ENCODE results near the gene BTG3. TPM values are rescaled to one million over a fixed set of nuclear protein-coding genes. Genes with fewer than 3 reads are reported as not detected.

BTG3 gene
- total RNA-seq, 5 donors from 2014 or later (not counting 1 experiment from before 2014, with no cell fraction given), result 10.4 to 79.5 (median 17.6) TPM

GRCh38 chr21:17613242-17613676 lies 558 bp upstream of the BTG3 start:
- Mint-ChIP-seq H3K27ac (peak overlapping the region; percentile 72 to 82), H3K4me1 (peaks cover 24 to 31% (median 27%) of the 10 kb centered on the region in 3 donors), H3K36me3 (peaks cover 9% of the 10 kb centered on the region), H3K4me3 (peak overlapping the region; percentile 77 to 83 (median 81)), H3K9me3 (no peaks in the 10 kb centered on the region), H3K27me3 (no peaks in the 10 kb centered on the region)
- Histone ChIP-seq H3K27me3 (replicated peaks in 1 of 2; ENCODE audit: control insufficient read depth in 2 of 2, extremely low read depth in 1 of 2, insufficient read depth in 2 of 2, low read length in 1 of 2) (no peaks in the 10 kb centered on the region), H3K4me3 (ENCODE audit: control insufficient read depth in 1 of 2, extremely low read depth in 1 of 2, low read length in 1 of 2) (peak overlapping the region; percentile 47 to 57), H3K4me1 (ENCODE audit: control insufficient read depth in 1 of 2, extremely low read depth in 1 of 2, insufficient read depth in 2 of 2, low read length in 2 of 2) (peaks cover 8 to 14% of the 10 kb centered on the region in 2 experiments), H3K9me3 (no peaks in the 10 kb centered on the region), H3K27ac (ENCODE audit: low read length) (peak overlapping the region; percentile 57), H3K36me3 (ENCODE audit: control insufficient read depth in 2 of 2, extremely low read depth in 1 of 2, insufficient read depth in 1 of 2, low read length in 1 of 2) (no peaks in the 10 kb centered on the region)
- peak in 8 of 35 experiments; percentile 0 to 38 (median 2) for DNase-seq
- ChIA-PET POLR2A (no interaction called here), CTCF (no interaction called here)
- WGBS (ENCODE audit: insufficient coverage), result 69% methylated on average over 14 of the region's 16 CpGs
- ATAC-seq (replicated peaks in 1 of 4), result peak in 1 of 4 experiments; percentile 2

DNA sequence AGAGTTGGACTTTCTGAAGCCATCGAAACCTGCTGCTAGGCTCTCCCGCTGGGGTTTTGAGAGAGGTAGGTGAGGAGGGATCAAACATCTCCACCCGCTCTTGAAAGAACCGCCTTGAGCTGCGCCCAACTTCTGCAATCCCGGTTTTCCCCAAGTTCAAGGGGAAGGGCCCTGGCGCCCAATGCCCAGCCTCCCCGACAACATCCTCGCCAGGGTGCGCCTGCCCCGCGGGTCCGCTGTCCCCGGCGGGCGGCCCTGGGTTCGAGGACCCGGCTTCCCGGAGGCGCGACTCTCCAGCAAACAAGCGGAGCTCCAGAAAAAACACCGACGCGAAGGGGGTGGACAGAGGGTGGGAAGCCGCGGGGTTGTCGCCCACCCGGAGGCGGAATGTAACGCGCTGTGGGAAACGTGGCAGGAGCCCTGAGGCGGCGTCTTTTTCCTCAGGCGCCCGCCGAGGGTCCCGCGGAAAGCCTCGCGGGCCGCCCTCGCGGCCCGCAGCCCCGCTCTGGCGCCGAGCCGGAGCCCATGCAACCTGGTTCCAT lies 607 bp downstream of the BTG3 start:
- peaks cover 9 to 14% of the 10 kb centered on the region in 2 experiments for H3K4me1 ChIP-seq (ENCODE audit: control insufficient read depth in 1 of 2, extremely low read depth in 1 of 2, insufficient read depth in 2 of 2, low read length in 2 of 2)
- under 1% methylated on average over 47 of the region's 50 CpGs for WGBS (ENCODE audit: insufficient coverage)
- no peaks in the 10 kb centered on the region for H3K9me3 ChIP-seq
- H3K9me3 Mint-ChIP-seq, result no peaks in the 10 kb centered on the region
- peak overlapping the region; percentile 83 for H3K27ac ChIP-seq (ENCODE audit: low read length)
- peak overlapping the region; percentile 81 to 94 (median 94) for H3K4me3 Mint-ChIP-seq
- peak in 3 of 4 experiments; percentile 1 to 5 (median 3) for ATAC-seq (replicated peaks in 1 of 4)
- no peaks in the 10 kb centered on the region for H3K27me3 Mint-ChIP-seq
- H3K27ac Mint-ChIP-seq, result peak overlapping the region; percentile 97
- ChIA-PET POLR2A (interaction anchor here in 1 of 2 donors (1.0 to 1.2 kb wide), 3 partner anchors 10 to 206 kb away, joined by 3 to 9 read pairs (median 3); no protein-coding TSS in a partner anchor), CTCF (interaction anchor here in 1 of 2 donors (1.1 kb wide), 1 partner anchor 26 kb away, joined by 4 read pairs; no protein-coding TSS in a partner anchor)
- H3K27me3 ChIP-seq (replicated peaks in 1 of 2; ENCODE audit: control insufficient read depth in 2 of 2, extremely low read depth in 1 of 2, insufficient read depth in 2 of 2, low read length in 1 of 2), result no peaks in the 10 kb centered on the region
- peaks cover 31 to 42% (median 36%) of the 10 kb centered on the region in 3 donors for H3K4me1 Mint-ChIP-seq
- H3K36me3 ChIP-seq (ENCODE audit: control insufficient read depth in 2 of 2, extremely low read depth in 1 of 2, insufficient read depth in 1 of 2, low read length in 1 of 2), result peaks cover 0 to 5% of the 10 kb centered on the region in 2 donors
- H3K36me3 Mint-ChIP-seq, result peaks cover 18% of the 10 kb centered on the region
- peak overlapping the region; percentile 92 to 99 for H3K4me3 ChIP-seq (ENCODE audit: control insufficient read depth in 1 of 2, extremely low read depth in 1 of 2, low read length in 1 of 2)
- DNase-seq, result peak in 21 of 35 experiments; percentile 0 to 52 (median 7)

GRCh38 chr21:17611414-17612022 lies 1.2 kb downstream of the BTG3 start:
- Histone ChIP-seq H3K36me3 (ENCODE audit: control insufficient read depth in 2 of 2, extremely low read depth in 1 of 2, insufficient read depth in 1 of 2, low read length in 1 of 2) (peaks cover 0 to 5% of the 10 kb centered on the region in 2 donors), H3K9me3 (no peaks in the 10 kb centered on the region), H3K27ac (ENCODE audit: low read length) (peak overlapping the region; percentile 83), H3K27me3 (replicated peaks in 1 of 2; ENCODE audit: control insufficient read depth in 2 of 2, extremely low read depth in 1 of 2, insufficient read depth in 2 of 2, low read length in 1 of 2) (no peaks in the 10 kb centered on the region), H3K4me3 (ENCODE audit: control insufficient read depth in 1 of 2, extremely low read depth in 1 of 2, low read length in 1 of 2) (peak overlapping the region; percentile 92 to 99), H3K4me1 (ENCODE audit: control insufficient read depth in 1 of 2, extremely low read depth in 1 of 2, insufficient read depth in 2 of 2, low read length in 2 of 2) (peaks cover 9 to 14% of the 10 kb centered on the region in 2 experiments)
- H3K9me3 Mint-ChIP-seq, result no peaks in the 10 kb centered on the region
- peak overlapping the region; percentile 97 for H3K27ac Mint-ChIP-seq
- H3K4me1 Mint-ChIP-seq, result peaks cover 32 to 42% (median 36%) of the 10 kb centered on the region in 3 donors
- no peaks in the 10 kb centered on the region for H3K27me3 Mint-ChIP-seq
- POLR2A ChIA-PET, result interaction anchor here in 1 of 2 donors (1.0 to 1.2 kb wide), 3 partner anchors 10 to 207 kb away, joined by 3 to 9 read pairs (median 3); no protein-coding TSS in a partner anchor
- peak overlapping the region; percentile 81 to 94 (median 94) for H3K4me3 Mint-ChIP-seq
- CTCF ChIA-PET, result interaction anchor here (0.9 to 1.1 kb wide), 2 partner anchors 26 to 225 kb away, joined by 3 to 4 read pairs; no protein-coding TSS in a partner anchor
- H3K36me3 Mint-ChIP-seq, result peaks cover 18% of the 10 kb centered on the region
- WGBS (ENCODE audit: insufficient coverage), result under 1% methylated on average over 22 of the region's 26 CpGs
- peak; percentile 50 to 71 (median 54) for ATAC-seq (replicated peaks in 1 of 4)
- peak; percentile 35 to 90 (median 74) for DNase-seq

DNA sequence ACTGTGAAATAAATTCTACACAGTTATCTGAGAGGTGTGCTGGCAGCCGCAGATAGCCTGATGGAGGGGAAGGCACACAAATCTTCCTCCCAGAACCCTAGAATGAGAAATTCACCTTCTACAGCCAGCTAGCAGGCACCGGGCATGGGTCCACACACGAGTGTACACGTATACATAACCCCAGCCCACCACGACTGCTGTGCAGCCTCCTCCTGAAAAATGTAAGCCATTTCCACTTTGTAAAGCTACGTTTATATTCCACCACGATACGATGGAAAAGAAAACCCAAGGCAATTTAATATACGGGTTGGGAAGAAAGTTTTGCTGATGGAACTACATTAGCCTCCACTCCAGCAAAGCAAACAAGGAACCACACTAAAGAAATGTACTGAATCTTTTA lies 1.8 kb downstream of the BTG3 start:
- H3K4me1 ChIP-seq (ENCODE audit: control insufficient read depth in 1 of 2, extremely low read depth in 1 of 2, insufficient read depth in 2 of 2, low read length in 2 of 2), result peaks cover 9 to 14% of the 10 kb centered on the region in 2 experiments
- peak overlapping the region; percentile 83 for H3K27ac ChIP-seq (ENCODE audit: low read length)
- WGBS (ENCODE audit: insufficient coverage), result no CpG with 5 or more reads among the region's 9 CpGs
- ATAC-seq (replicated peaks in 1 of 4), result no peak
- Mint-ChIP-seq H3K4me3 (peak overlapping the region; percentile 81 to 94 (median 94)), H3K9me3 (no peaks in the 10 kb centered on the region), H3K4me1 (peaks cover 32 to 42% (median 36%) of the 10 kb centered on the region in 3 donors), H3K27me3 (no peaks in the 10 kb centered on the region), H3K36me3 (peaks cover 18% of the 10 kb centered on the region), H3K27ac (peak overlapping the region; percentile 97)
- H3K9me3 ChIP-seq, result no peaks in the 10 kb centered on the region
- peaks cover 0 to 5% of the 10 kb centered on the region in 2 donors for H3K36me3 ChIP-seq (ENCODE audit: control insufficient read depth in 2 of 2, extremely low read depth in 1 of 2, insufficient read depth in 1 of 2, low read length in 1 of 2)
- no peak for DNase-seq
- peak overlapping the region in 1 of 2 donors; percentile 92 for H3K4me3 ChIP-seq (ENCODE audit: control insufficient read depth in 1 of 2, extremely low read depth in 1 of 2, low read length in 1 of 2)
- no peaks in the 10 kb centered on the region for H3K27me3 ChIP-seq (replicated peaks in 1 of 2; ENCODE audit: control insufficient read depth in 2 of 2, extremely low read depth in 1 of 2, insufficient read depth in 2 of 2, low read length in 1 of 2)
- POLR2A ChIA-PET, result interaction anchor here in 1 of 2 donors (0.9 to 1.3 kb wide), 3 partner anchors 10 to 208 kb away, joined by 3 read pairs; no protein-coding TSS in a partner anchor
- CTCF ChIA-PET, result interaction anchor here (0.9 to 1.7 kb wide), 4 partner anchors 25 to 314 kb away, joined by 3 to 5 read pairs (median 4); no protein-coding TSS in a partner anchor

- Histone ChIP-seq H3K9me3 (no peaks in the 10 kb centered on the region), H3K27ac (ENCODE audit: low read length) (no peak overlapping the region), H3K27me3 (replicated peaks in 1 of 2; ENCODE audit: control insufficient read depth in 2 of 2, extremely low read depth in 1 of 2, insufficient read depth in 2 of 2, low read length in 1 of 2) (no peaks in the 10 kb centered on the region), H3K4me3 (ENCODE audit: control insufficient read depth in 1 of 2, extremely low read depth in 1 of 2, low read length in 1 of 2) (no peak overlapping the region), H3K36me3 (ENCODE audit: control insufficient read depth in 2 of 2, extremely low read depth in 1 of 2, insufficient read depth in 1 of 2, low read length in 1 of 2) (peaks cover 0 to 5% of the 10 kb centered on the region in 2 donors), H3K4me1 (ENCODE audit: control insufficient read depth in 1 of 2, extremely low read depth in 1 of 2, insufficient read depth in 2 of 2, low read length in 2 of 2) (peaks cover 9 to 14% of the 10 kb centered on the region in 2 experiments)
- H3K9me3 Mint-ChIP-seq, result no peaks in the 10 kb centered on the region
- ChIA-PET CTCF (interaction anchor here (0.9 to 1.7 kb wide), 5 partner anchors 12 to 98 kb away, joined by 3 to 5 read pairs (median 3); no protein-coding TSS in a partner anchor), POLR2A (interaction anchor here in 1 of 2 donors (1.3 kb wide), 1 partner anchor 9 kb away, joined by 3 read pairs; no protein-coding TSS in a partner anchor)
- H3K4me1 Mint-ChIP-seq, result peaks cover 32 to 38% (median 36%) of the 10 kb centered on the region in 3 donors
- ATAC-seq (replicated peaks in 1 of 4), result no peak
- peaks cover 19% of the 10 kb centered on the region for H3K36me3 Mint-ChIP-seq
- H3K4me3 Mint-ChIP-seq, result peak overlapping the region in 2 of 3 donors; percentile 0 to 29
- DNase-seq, result no peak
- no peaks in the 10 kb centered on the region for H3K27me3 Mint-ChIP-seq
- H3K27ac Mint-ChIP-seq, result no peak overlapping the region
- no CpG with 5 or more reads among the region's 2 CpGs for WGBS (ENCODE audit: insufficient coverage)
Observed at GRCh38 chr21:17609681-17610080, 3.0 kb downstream of the BTG3 start.

- Histone ChIP-seq H3K4me3 (ENCODE audit: control insufficient read depth in 1 of 2, extremely low read depth in 1 of 2, low read length in 1 of 2) (no peak overlapping the region), H3K27ac (ENCODE audit: low read length) (no peak overlapping the region), H3K36me3 (ENCODE audit: control insufficient read depth in 2 of 2, extremely low read depth in 1 of 2, insufficient read depth in 1 of 2, low read length in 1 of 2) (peaks cover 0 to 13% of the 10 kb centered on the region in 2 donors), H3K4me1 (ENCODE audit: control insufficient read depth in 1 of 2, extremely low read depth in 1 of 2, insufficient read depth in 2 of 2, low read length in 2 of 2) (peaks cover 6 to 9% of the 10 kb centered on the region in 2 experiments), H3K9me3 (no peaks in the 10 kb centered on the region), H3K27me3 (replicated peaks in 1 of 2; ENCODE audit: control insufficient read depth in 2 of 2, extremely low read depth in 1 of 2, insufficient read depth in 2 of 2, low read length in 1 of 2) (no peaks in the 10 kb centered on the region)
- CTCF ChIA-PET, result no interaction called here
- POLR2A ChIA-PET, result no interaction called here
- H3K36me3 Mint-ChIP-seq, result peaks cover 39% of the 10 kb centered on the region
- no peaks in the 10 kb centered on the region for H3K9me3 Mint-ChIP-seq
- no peak for DNase-seq
- H3K27me3 Mint-ChIP-seq, result no peaks in the 10 kb centered on the region
- H3K4me3 Mint-ChIP-seq, result no peak overlapping the region
- ATAC-seq (replicated peaks in 1 of 4), result no peak
- H3K27ac Mint-ChIP-seq, result no peak overlapping the region
- WGBS (ENCODE audit: insufficient coverage), result 94% methylated on average over 2 of the region's 2 CpGs
- H3K4me1 Mint-ChIP-seq, result peaks cover 32 to 46% (median 39%) of the 10 kb centered on the region in 3 donors
Observed at GRCh38 chr21:17607684-17608083, 5.0 kb downstream of the BTG3 start.

Measured in T-cell (primary cell).